ENCODE results near the gene DSCAM. TPM values are rescaled to one million over a fixed set of nuclear protein-coding genes. Genes with fewer than 3 reads are reported as not detected.

Gene DSCAM
- total and polyA plus RNA-seq, 2 experiments from 2014 or later = not detected

DNA sequence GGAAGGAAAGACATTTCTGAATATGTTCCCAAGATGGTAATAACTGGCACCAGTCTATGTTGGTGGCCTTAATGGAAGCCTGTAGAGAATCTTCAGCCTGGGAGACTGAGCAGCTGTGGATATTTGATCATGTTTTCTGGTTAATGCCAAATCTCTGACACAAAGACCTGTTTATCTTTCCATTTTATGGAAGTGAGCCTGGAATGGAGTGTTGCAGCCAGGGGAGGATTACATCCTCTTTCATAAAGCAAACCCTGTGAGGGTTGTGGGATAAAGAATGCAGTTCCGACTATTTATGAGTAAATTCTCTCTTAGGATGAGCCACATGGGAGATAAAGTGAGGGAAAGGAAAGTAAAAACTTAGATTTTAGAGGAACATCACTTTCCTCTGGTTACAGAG, 835.6 kb downstream of the DSCAM start:
- Histone ChIP-seq H3K4me3 (no peak overlapping the region), H3F3A (ENCODE audit: insufficient read depth) (no peaks in the 10 kb centered on the region), H3K27ac (no peak overlapping the region), H3K4me1 (ENCODE audit: insufficient read depth) (no peaks in the 10 kb centered on the region), H3K36me3 (ENCODE audit: low read depth) (no peaks in the 10 kb centered on the region), H3K4me2 (ENCODE audit: unreplicated experiment) (no peak overlapping the region), H3K79me2 (ENCODE audit: insufficient read depth) (no peaks in the 10 kb centered on the region), H3K9me2 (ENCODE audit: insufficient read depth) (no peaks in the 10 kb centered on the region), H2AFZ (no peak overlapping the region), H3K27me3 (replicated peaks; ENCODE audit: insufficient read depth) (no peaks in the 10 kb centered on the region), H3K9ac (no peak overlapping the region), H4K20me1 (ENCODE audit: insufficient read depth) (no peaks in the 10 kb centered on the region), H3K9me3 (ENCODE audit: low read depth) (no peaks in the 10 kb centered on the region)
- no peak for TF ChIP-seq EZH2phosphoT487 (IDR thresholded peaks at IDR 0.05; ENCODE audit: insufficient read depth, low read depth)
- no peak for TF ChIP-seq EZH2 (IDR thresholded peaks at IDR 0.05; ENCODE audit: insufficient read depth, poor library complexity, severe bottlenecking)
- in situ Hi-C loops (cut with MboI) = loop anchor here (25.0 kb wide), 1 partner anchor 101 kb away; no protein-coding TSS in a partner anchor
- WGBS, 2 experiments (ENCODE audit: low coverage in 1 of 2, low lambda C conversion rate in 2 of 2, missing lambda C conversion rate in 2 of 2) = 12 to 16% methylated on average over 1 of the region's 1 CpG
- DNase-seq = no peak

DNA sequence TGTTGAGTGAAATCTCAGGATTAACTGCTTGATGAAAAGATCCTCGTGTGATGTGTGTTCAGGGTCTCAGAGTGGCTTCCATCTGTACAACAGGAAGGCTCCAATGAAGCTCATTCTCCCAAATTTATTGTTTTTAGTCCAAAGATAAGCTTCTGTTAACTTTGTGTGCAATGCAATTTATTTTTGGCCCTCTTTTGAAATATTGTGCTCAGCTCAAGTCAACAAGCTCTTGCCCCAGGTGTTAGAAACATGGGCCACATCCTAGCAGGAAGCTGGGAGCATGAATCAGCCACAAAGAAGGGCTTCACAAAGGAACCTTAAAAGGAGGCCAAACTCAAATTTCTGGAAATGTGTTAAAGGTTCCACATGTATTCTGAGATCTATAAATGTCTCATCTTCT, 844.0 kb downstream of the DSCAM start:
- TF ChIP-seq EZH2phosphoT487 (IDR thresholded peaks at IDR 0.05; ENCODE audit: insufficient read depth, low read depth) (no peak), EZH2 (IDR thresholded peaks at IDR 0.05; ENCODE audit: insufficient read depth, poor library complexity, severe bottlenecking) (no peak)
- H3K4me1 ChIP-seq (ENCODE audit: insufficient read depth) = no peaks in the 10 kb centered on the region
- H3K4me3 ChIP-seq = no peak overlapping the region
- H3K9me3 ChIP-seq (ENCODE audit: low read depth) = no peaks in the 10 kb centered on the region
- no peak for DNase-seq
- in situ Hi-C loops (cut with MboI) = loop anchor here (25.0 kb wide), 1 partner anchor 109 kb away; no protein-coding TSS in a partner anchor
- H3K79me2 ChIP-seq (ENCODE audit: insufficient read depth) = no peaks in the 10 kb centered on the region
- no peaks in the 10 kb centered on the region for H3K36me3 ChIP-seq (ENCODE audit: low read depth)
- H3K4me2 ChIP-seq (ENCODE audit: unreplicated experiment) = no peak overlapping the region
- H3F3A ChIP-seq (ENCODE audit: insufficient read depth) = no peaks in the 10 kb centered on the region
- H3K27ac ChIP-seq = no peak overlapping the region
- no peaks in the 10 kb centered on the region for H4K20me1 ChIP-seq (ENCODE audit: insufficient read depth)
- 0% methylated on average over 1 of the region's 1 CpG for WGBS, 2 experiments (ENCODE audit: low coverage in 1 of 2, low lambda C conversion rate in 2 of 2, missing lambda C conversion rate in 2 of 2)
- no peak overlapping the region for H2AFZ ChIP-seq
- no peaks in the 10 kb centered on the region for H3K9me2 ChIP-seq (ENCODE audit: insufficient read depth)
- no peaks in the 10 kb centered on the region for H3K27me3 ChIP-seq (replicated peaks; ENCODE audit: insufficient read depth)
- H3K9ac ChIP-seq = no peak overlapping the region

DNA sequence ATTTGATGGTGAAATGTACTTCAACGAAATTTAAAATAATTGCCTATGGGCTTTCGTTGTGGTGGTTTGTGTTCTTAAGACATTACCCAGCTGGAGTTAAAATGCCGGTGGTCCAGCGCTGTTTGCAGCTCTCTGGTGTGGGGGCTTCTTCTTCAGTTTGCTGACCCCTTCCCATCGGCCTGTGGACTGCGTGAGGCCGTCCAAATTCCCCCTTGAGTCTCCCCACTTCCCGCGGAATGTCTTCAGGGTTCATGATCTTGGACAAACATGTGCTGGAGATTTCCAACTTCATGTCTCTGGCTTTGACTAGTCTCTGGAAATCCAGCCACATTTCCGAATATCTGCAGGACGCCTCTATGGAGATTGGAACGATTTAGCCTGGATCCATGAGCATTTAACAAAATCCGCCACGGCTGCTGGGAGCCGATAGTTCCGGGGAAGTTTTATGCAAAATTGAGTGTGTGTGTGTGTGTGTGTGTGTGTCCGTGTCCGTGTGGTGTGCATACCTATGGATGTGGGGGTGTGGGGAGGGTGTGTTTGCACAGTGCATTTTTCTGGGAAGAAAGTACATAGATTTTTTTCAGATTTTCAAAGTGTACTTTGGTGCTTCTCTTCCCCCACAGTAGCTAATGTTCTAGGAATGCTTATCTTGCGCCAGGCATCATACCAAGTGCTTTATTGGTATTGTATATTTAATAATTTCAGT, 862.5 kb downstream of the DSCAM start:
- Histone ChIP-seq H3K79me2 (ENCODE audit: insufficient read depth) (no peaks in the 10 kb centered on the region), H3K9ac (no peak overlapping the region), H3K36me3 (ENCODE audit: low read depth) (no peaks in the 10 kb centered on the region), H4K20me1 (ENCODE audit: insufficient read depth) (no peaks in the 10 kb centered on the region), H3K27ac (no peak overlapping the region), H3K27me3 (replicated peaks; ENCODE audit: insufficient read depth) (no peaks in the 10 kb centered on the region), H3K9me3 (ENCODE audit: low read depth) (no peaks in the 10 kb centered on the region), H3K4me2 (ENCODE audit: unreplicated experiment) (no peak overlapping the region), H3K4me3 (no peak overlapping the region), H3K9me2 (ENCODE audit: insufficient read depth) (no peaks in the 10 kb centered on the region), H2AFZ (no peak overlapping the region), H3F3A (ENCODE audit: insufficient read depth) (no peaks in the 10 kb centered on the region), H3K4me1 (ENCODE audit: insufficient read depth) (no peaks in the 10 kb centered on the region)
- in situ Hi-C loops (cut with MboI) = no loop called here
- TF ChIP-seq EZH2 (IDR thresholded peaks at IDR 0.05; ENCODE audit: insufficient read depth, poor library complexity, severe bottlenecking) (no peak), EZH2phosphoT487 (IDR thresholded peaks at IDR 0.05; ENCODE audit: insufficient read depth, low read depth) (no peak)
- 55 to 59% methylated on average over 19 of the region's 19 CpGs for WGBS, 2 experiments (ENCODE audit: low coverage in 1 of 2, low lambda C conversion rate in 2 of 2, missing lambda C conversion rate in 2 of 2)
- no peak for DNase-seq

DNA sequence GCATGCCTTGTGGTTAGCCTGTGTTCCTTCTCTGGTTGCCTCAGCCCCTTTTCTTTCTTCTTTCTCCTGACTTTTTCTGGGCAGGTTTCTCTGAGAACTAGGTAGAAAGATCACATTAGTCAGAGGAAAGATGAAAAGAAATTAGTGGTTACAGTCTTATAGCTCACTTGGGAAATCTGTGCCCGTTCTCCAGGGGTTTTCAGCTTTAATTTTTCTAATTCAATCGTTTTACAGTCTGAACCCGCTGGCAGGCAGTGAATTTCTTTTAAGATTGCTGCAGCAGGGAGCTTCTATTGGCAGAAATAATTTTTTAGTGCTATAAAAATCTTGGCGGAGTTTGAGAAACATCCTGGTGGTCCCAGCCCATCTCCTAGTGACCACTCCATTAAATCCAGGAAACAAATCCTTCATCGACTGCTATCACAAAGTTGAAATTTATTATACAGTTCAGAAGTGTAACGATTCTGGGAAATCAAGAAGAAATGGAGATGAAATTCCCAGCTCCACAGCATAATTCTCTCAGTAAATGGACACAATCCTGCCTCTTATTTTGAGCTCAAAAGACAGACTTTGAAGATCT, 866.6 kb downstream of the DSCAM start:
- no peak overlapping the region for H2AFZ ChIP-seq
- no peaks in the 10 kb centered on the region for H4K20me1 ChIP-seq (ENCODE audit: insufficient read depth)
- DNase-seq = no peak
- in situ Hi-C loops (cut with MboI) = no loop called here
- no peaks in the 10 kb centered on the region for H3K79me2 ChIP-seq (ENCODE audit: insufficient read depth)
- no peaks in the 10 kb centered on the region for H3K36me3 ChIP-seq (ENCODE audit: low read depth)
- H3K27ac ChIP-seq = no peak overlapping the region
- no peaks in the 10 kb centered on the region for H3F3A ChIP-seq (ENCODE audit: insufficient read depth)
- 14 to 18% methylated on average over 6 of the region's 6 CpGs for WGBS, 2 experiments (ENCODE audit: low coverage in 1 of 2, low lambda C conversion rate in 2 of 2, missing lambda C conversion rate in 2 of 2)
- no peak for TF ChIP-seq EZH2 (IDR thresholded peaks at IDR 0.05; ENCODE audit: insufficient read depth, poor library complexity, severe bottlenecking)
- no peak for TF ChIP-seq EZH2phosphoT487 (IDR thresholded peaks at IDR 0.05; ENCODE audit: insufficient read depth, low read depth)
- no peak overlapping the region for H3K4me2 ChIP-seq (ENCODE audit: unreplicated experiment)
- no peak overlapping the region for H3K4me3 ChIP-seq
- no peaks in the 10 kb centered on the region for H3K9me3 ChIP-seq (ENCODE audit: low read depth)
- no peaks in the 10 kb centered on the region for H3K9me2 ChIP-seq (ENCODE audit: insufficient read depth)
- no peaks in the 10 kb centered on the region for H3K4me1 ChIP-seq (ENCODE audit: insufficient read depth)
- H3K9ac ChIP-seq = no peak overlapping the region
- no peaks in the 10 kb centered on the region for H3K27me3 ChIP-seq (replicated peaks; ENCODE audit: insufficient read depth)
